Sigmoid colon (tissue), 7 donors: ENCODE results near the gene ARNT2. TPM values are rescaled to one million over a fixed set of nuclear protein-coding genes. Genes with fewer than 3 reads are reported as not detected.

ENCODE experiments used
- DNase-seq: peaks from one replicate; pipeline ENCODE4 v3.0.0-alpha.2; 2019
- H3K27ac ChIP-seq, 4 donors: fragments of 200-600 bp; sonication (generic); one replicate each; pipeline ENCODE4 v1.5.1; 2016 to 2019; ENCODE audit warnings: mild to moderate bottlenecking in 1 of 4
- H3K27me3 ChIP-seq, 3 donors: fragments of 200-600 bp; sonication (generic); one replicate each; pipeline ENCODE4 v1.5.1; 2019; ENCODE audit warnings: mild to moderate bottlenecking in 1 of 3
- H3K36me3 ChIP-seq, 4 donors: fragments of 200-600 bp; sonication (generic); one replicate each; pipeline ENCODE4 v1.5.1; 2016 to 2019
- H3K4me1 ChIP-seq, 4 donors: fragments of 200-600 bp; sonication (generic); one replicate each; pipeline ENCODE4 v1.5.1; 2017 to 2019
- H3K4me3 ChIP-seq, 4 donors: fragments of 200-600 bp; sonication (generic); one replicate each; pipeline ENCODE4 v1.5.1; 2017 to 2019; ENCODE audit warnings: mild to moderate bottlenecking in 2 of 4, moderate library complexity in 1 of 4
- H3K9me3 ChIP-seq, 4 donors: fragments of 200-600 bp in 3 of 4; sonication (generic) in 3 of 4; one replicate each; pipeline versions ENCODE4 v1.5.1 to v1.6.1; 2013 to 2019
- EP300 ChIP-seq, 4 donors: sonication (generic); formaldehyde crosslinking; IDR thresholded peaks; one replicate each; pipeline ENCODE4 v1.6.1; 2017; ENCODE audit warnings: antibody characterized with exemption in 4 of 4
- POLR2A ChIP-seq, 2 donors: fragments of 450-650 bp; IDR thresholded peaks; one replicate each; pipeline ENCODE4 v1.6.1; 2016; ENCODE audit warnings: antibody characterized with exemption in 2 of 2, mild to moderate bottlenecking in 2 of 2, moderate library complexity in 2 of 2
- POLR2AphosphoS5 ChIP-seq, 4 donors: sonication (generic); formaldehyde crosslinking; IDR thresholded peaks; one replicate each; pipeline ENCODE4 v1.6.1; 2017; ENCODE audit warnings: antibody characterized with exemption in 4 of 4
- WGBS, 2 donors: extraction: QIAGEN DNeasy Blood & Tissue Kit; methylation state at CpG; one replicate each; pipeline ENCODE4 v1.1.7; 2013; 5-methylcytosine and 5-hydroxymethylcytosine counted together
- intact Hi-C: fragments of 100-400 bp; cut with DNase I; formaldehyde crosslinking; loops from one replicate; pipeline ENCODE4 v1.15.1; 2023
- polyA plus RNA-seq, 3 donors: library from polyadenylated mRNA; stranded (reverse); fragments of 200-250 nt; gene quantifications; one replicate each; pipeline ENCODE4 v1.2.3, GENCODE V29; 2013
- total RNA-seq, 4 donors: library from RNA; depleted of rRNA; stranded (reverse); fragments of >200 nt; gene quantifications; one replicate each; pipeline ENCODE4 v1.1.0, GENCODE V29; 2016
- TF ChIP-seq, protein P1 (sequence below), 4 experiments: fragments of 450-650 bp in 3 of 4; fragments of 200-600 bp in 1 of 4; IDR thresholded peaks; one replicate each; pipeline ENCODE4 v1.5.1; 2016 to 2019; ENCODE audit warnings: antibody characterized with exemption in 4 of 4, mild to moderate bottlenecking in 3 of 4, moderate library complexity in 2 of 4
- donor health status: healthy with polysubstance abuse.
- donor health status: Bipolar disorder and iron deficiency.
- donor health status: healthy.

ARNT2 gene
- total and polyA plus RNA-seq, 7 donors = 1.2 to 16.1 (median 4.3) TPM

DNA sequence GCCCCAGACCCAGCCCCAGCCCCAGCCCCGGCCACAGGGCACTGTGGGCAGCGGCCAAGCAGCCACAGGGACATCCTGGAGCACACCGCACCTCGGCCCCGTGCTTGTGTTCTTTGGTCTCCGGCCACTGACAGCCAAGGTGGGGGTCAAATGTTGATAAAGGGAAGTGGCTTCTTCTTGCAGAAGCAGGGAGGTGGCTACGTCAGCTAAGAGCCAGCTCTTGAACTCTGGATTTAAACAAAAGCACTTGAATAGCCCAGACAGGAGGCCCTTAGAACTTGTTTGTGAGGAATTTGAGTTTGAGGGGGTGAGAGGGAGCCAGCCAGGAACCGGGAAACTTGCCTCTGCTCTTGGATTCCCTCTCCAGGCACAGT is 155.1 kb downstream of the ARNT2 start:
- no peaks in the 10 kb centered on the region for H3K9me3 ChIP-seq
- intact Hi-C loops = no loop called here
- 82 to 88% methylated on average over 8 of the region's 8 CpGs for WGBS, 2 donors

DNA sequence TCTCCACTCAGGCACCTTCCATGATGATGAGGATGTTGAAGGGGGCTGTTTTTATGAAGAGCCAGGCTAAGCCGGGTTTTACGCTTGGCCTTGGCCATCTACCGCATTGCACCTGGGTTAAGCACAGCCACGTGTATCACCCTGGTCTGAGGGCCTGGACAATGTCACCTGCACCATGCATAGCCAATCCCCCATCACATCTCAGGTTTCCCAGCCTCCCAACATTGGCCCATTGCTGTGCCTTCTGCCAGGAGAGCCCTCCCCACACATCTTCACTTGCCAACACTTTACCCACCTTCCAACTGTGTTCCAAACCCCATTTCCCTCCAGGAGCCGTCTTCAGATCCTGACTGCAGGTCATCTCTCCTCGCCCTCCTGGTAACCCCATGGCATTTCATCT is 155.6 kb downstream of the ARNT2 start:
- intact Hi-C loops = no loop called here
- WGBS, 2 donors = 90 to 92% methylated on average over 6 of the region's 6 CpGs
- Histone ChIP-seq H3K27me3 (no peaks in the 10 kb centered on the region), H3K36me3 (peaks cover 0 to 4% (median 0%) of the 10 kb centered on the region in 4 donors), H3K4me1 (no peaks in the 10 kb centered on the region), H3K9me3 (no peaks in the 10 kb centered on the region), H3K4me3 (no peak overlapping the region), H3K27ac (no peak overlapping the region)
- DNase-seq = no peak
- TF ChIP-seq POLR2AphosphoS5 (IDR thresholded peaks at IDR 0.05) = no peak
- TF ChIP-seq, protein P1, sequence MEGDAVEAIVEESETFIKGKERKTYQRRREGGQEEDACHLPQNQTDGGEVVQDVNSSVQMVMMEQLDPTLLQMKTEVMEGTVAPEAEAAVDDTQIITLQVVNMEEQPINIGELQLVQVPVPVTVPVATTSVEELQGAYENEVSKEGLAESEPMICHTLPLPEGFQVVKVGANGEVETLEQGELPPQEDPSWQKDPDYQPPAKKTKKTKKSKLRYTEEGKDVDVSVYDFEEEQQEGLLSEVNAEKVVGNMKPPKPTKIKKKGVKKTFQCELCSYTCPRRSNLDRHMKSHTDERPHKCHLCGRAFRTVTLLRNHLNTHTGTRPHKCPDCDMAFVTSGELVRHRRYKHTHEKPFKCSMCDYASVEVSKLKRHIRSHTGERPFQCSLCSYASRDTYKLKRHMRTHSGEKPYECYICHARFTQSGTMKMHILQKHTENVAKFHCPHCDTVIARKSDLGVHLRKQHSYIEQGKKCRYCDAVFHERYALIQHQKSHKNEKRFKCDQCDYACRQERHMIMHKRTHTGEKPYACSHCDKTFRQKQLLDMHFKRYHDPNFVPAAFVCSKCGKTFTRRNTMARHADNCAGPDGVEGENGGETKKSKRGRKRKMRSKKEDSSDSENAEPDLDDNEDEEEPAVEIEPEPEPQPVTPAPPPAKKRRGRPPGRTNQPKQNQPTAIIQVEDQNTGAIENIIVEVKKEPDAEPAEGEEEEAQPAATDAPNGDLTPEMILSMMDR (IDR thresholded peaks at IDR 0.05) = no peak
- no peak for TF ChIP-seq EP300 (IDR thresholded peaks at IDR 0.05)
- TF ChIP-seq POLR2A (IDR thresholded peaks at IDR 0.05) = no peak

More for the DNA sequence above, 155.1 kb downstream of the ARNT2 start:
- TF ChIP-seq, protein P1 (IDR thresholded peaks at IDR 0.05) = no peak
- Histone ChIP-seq H3K36me3 (peaks cover 0 to 6% (median 0%) of the 10 kb centered on the region in 4 donors), H3K27ac (no peak overlapping the region), H3K27me3 (no peaks in the 10 kb centered on the region), H3K4me1 (no peaks in the 10 kb centered on the region), H3K4me3 (no peak overlapping the region)
- DNase-seq = no peak

DNA sequence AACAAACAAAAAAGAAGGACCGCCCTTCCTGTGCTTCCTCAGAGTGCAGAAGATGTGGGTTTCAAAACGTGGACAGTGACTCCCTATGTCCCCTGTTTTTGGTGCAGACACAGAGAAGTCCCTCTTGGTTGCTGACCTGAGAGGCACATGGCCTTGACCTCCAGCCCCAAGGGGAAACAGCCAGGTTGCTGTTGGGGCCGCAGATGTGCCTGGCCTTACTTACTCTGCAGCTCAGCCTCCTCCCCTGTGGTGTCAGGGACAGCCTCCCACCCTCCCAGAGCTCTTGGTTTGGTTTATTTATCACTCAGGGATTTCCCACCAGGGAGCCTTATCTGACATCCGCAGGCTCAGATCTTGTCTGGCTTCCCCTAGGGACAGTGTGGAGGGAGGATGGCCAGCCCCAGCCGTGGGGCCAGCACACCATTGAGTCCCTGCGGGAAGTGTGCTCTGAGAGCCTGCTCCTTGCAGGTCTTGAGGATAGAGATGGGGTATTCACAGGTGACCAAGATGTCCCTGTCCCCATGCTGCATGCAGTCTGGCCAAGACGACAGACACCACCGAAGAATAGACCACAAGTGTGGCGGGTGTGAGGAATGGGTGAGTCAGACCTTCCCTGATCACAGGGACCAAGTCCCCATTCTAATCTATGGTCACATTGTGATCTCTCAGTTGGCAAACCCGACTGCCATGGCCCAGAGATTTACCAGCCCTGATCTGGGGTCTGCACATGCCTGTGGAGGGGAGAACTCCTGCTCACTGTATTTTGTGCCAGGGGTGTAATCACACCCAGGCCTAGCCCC is 156.6 kb downstream of the ARNT2 start:
- Histone ChIP-seq H3K9me3 (no peaks in the 10 kb centered on the region), H3K4me1 (no peaks in the 10 kb centered on the region), H3K4me3 (no peak overlapping the region), H3K27ac (no peak overlapping the region), H3K36me3 (peaks cover 0 to under 1% (median 0%) of the 10 kb centered on the region in 4 donors), H3K27me3 (no peaks in the 10 kb centered on the region)
- WGBS, 2 donors = 70 to 78% methylated on average over 10 of the region's 10 CpGs
- no peak for TF ChIP-seq POLR2AphosphoS5 (IDR thresholded peaks at IDR 0.05)
- no peak for TF ChIP-seq POLR2A (IDR thresholded peaks at IDR 0.05)
- intact Hi-C loops = no loop called here
- no peak for DNase-seq

DNA sequence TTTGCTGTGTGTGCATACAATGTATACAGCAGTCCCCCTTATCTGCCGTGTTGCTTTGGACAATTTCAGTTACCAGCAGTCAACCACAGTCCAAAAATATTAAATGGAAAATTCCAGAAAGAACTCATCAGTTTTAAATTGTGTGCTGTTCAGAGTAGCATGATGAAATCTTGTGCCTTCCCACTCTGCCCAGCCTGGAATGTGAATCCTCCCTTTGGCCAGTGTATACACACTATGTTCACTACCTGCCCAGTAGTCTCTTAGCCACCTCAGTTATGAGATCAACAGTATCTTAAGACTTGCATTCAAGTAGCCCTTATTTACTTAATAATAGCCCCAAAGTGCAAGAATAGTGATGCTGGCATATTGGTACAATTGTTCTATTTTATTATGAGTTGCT is 157.3 kb downstream of the ARNT2 start:
- TF ChIP-seq POLR2A (IDR thresholded peaks at IDR 0.05) (no peak), POLR2AphosphoS5 (IDR thresholded peaks at IDR 0.05) (no peak), EP300 (IDR thresholded peaks at IDR 0.05) (no peak)
- TF ChIP-seq, protein P1 (IDR thresholded peaks at IDR 0.05) = no peak
- Histone ChIP-seq H3K4me3 (no peak overlapping the region), H3K27me3 (no peaks in the 10 kb centered on the region), H3K36me3 (peaks cover 0 to 7% (median 0%) of the 10 kb centered on the region in 4 donors), H3K27ac (no peak overlapping the region), H3K4me1 (no peaks in the 10 kb centered on the region), H3K9me3 (no peaks in the 10 kb centered on the region)
- WGBS, 2 donors = 80 to 91% methylated on average over 1 of the region's 1 CpG
- no peak for DNase-seq
- intact Hi-C loops = no loop called here

DNA sequence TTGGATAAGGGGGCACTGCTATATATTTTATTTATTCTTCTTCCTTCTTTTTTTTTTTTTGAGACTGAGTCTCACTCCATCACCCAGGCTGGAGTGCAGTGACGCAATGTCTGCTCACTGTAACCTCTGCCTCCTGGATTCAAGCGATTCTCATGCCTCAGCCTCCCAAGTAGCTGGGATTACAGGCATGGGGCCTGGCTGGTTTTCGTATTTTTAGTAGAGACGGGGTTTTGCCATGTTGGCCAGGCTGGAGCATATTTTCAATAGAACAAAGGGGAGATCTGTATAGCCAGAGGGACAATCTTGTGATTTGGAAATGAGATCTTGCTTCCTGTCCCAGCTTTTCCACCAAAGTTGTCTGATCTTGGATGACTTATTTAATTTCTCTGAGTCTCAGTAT is 157.9 kb downstream of the ARNT2 start:
- TF ChIP-seq POLR2A (IDR thresholded peaks at IDR 0.05) (no peak), POLR2AphosphoS5 (IDR thresholded peaks at IDR 0.05) (no peak), EP300 (IDR thresholded peaks at IDR 0.05) (no peak)
- TF ChIP-seq, protein P1 (IDR thresholded peaks at IDR 0.05) = no peak
- H3K36me3 ChIP-seq = peaks cover 0 to 7% (median 0%) of the 10 kb centered on the region in 4 donors
- no peaks in the 10 kb centered on the region for H3K27me3 ChIP-seq
- H3K9me3 ChIP-seq = no peaks in the 10 kb centered on the region
- H3K4me3 ChIP-seq = no peak overlapping the region
- DNase-seq = no peak
- intact Hi-C loops = no loop called here
- WGBS, 2 donors = 95 to 96% methylated on average over 4 of the region's 4 CpGs
- no peaks in the 10 kb centered on the region for H3K4me1 ChIP-seq
- H3K27ac ChIP-seq = no peak overlapping the region
